ENCODE results near the gene CCSAP. TPM values are rescaled to one million over a fixed set of nuclear protein-coding genes. Genes with fewer than 3 reads are reported as not detected.

The CCSAP gene
- total RNA-seq, 1 experiment from 2014 or later = 4.2 TPM

GRCh38 chr1:229278120-229278741 lies 64.6 kb downstream of the CCSAP start:
- no peak for DNase-seq (ENCODE audit: low read depth)
- in situ Hi-C loops (cut with HindIII; ENCODE audit: low pct_unique_long_range_greater_than_20kb, low sequenced_read_pairs) = no loop called here

GRCh38 chr1:229275005-229275404 lies 67.8 kb downstream of the CCSAP start:
- in situ Hi-C loops (cut with HindIII; ENCODE audit: low pct_unique_long_range_greater_than_20kb, low sequenced_read_pairs) = no loop called here
- no peak for DNase-seq (ENCODE audit: low read depth)

GRCh38 chr1:229273507-229274232 lies 69.2 kb downstream of the CCSAP start:
- DNase-seq (ENCODE audit: low read depth) = peak; percentile 18
- in situ Hi-C loops (cut with HindIII; ENCODE audit: low pct_unique_long_range_greater_than_20kb, low sequenced_read_pairs) = no loop called here

DNA sequence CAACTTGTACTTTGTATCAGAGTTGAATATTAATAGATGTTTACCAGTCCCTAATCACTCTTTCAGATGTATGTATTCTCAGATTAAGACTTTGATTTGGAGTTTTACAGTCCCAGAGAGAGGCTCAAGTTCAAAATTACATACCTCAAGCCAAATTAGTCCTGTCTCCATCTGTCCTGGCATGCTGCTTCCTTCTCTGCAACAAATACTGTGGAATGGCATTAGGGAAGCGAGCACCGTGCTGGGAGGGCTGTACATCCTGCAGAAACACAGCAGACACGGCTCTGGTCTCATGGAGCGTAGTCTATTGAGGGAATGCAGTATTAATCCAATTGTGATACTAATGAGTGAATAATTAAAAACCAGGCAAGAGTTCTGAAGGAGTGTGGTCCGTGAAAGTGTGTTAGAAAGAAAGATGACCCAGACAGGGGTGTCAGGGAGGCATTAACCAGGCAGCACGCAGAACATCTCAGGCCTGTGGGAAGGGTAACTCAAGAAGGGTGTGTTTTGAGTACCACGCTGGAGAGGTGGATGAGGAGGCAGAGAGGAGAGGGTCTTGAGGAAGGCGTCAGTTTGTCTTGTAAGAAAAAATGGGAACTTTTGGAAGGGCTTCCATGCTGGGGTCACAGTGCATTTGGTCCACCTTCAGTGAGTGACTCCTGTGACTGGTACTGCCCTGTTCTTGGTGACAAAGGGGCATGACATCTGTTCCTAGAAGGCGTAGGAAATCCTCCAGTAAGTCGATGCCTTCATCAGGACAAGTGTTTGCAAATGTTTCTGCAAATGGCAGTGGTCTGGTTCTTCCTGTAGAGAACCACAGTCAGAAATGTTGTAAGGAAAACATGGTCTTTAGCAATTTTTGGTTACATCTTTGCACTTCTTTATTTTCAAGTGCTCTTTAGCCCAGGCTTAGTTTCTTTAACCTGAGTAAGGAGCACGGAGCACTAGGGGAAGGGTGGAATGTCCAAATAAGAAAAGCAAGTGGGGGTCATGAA lies 70.4 kb downstream of the CCSAP start:
- in situ Hi-C loops (cut with HindIII; ENCODE audit: low pct_unique_long_range_greater_than_20kb, low sequenced_read_pairs) = no loop called here
- DNase-seq (ENCODE audit: low read depth) = no peak

DNA sequence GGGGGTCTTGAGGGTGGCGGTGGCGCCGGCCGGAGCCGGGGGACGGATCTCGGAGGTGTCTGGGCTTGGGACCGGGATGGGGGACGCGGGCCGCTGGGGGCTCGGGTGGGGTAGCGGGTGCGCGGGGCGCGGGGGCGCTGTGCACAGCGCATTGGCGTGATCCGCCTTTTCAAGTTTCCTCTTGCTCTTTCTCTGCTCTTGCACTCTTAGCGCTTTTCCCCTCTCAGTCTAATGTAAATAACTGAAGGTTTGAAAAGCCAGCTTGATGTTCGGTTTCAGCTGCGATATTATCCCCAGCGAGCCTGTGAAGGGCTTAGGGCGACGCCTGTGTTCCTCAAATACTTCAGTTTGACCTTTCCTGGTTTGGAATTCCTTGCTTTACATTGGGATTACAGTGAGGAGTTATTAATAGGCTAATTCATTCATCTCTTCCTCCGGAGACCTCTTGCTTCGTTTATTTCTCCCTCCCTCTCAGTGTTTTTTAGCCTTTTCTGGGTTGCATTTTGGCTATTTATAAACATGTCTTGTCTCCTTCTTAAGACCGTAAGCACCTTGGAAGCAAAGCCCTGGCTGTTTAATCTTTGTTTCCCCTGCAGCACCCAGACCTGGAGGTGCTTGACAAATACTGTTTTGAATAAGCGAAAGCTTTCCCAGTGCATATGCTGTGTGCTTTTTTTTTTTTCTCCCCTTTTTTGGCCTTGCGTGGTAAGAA lies 71.2 kb downstream of the CCSAP start:
- in situ Hi-C loops (cut with HindIII; ENCODE audit: low pct_unique_long_range_greater_than_20kb, low sequenced_read_pairs) = no loop called here
- DNase-seq (ENCODE audit: low read depth) = peak; percentile 37

Other genes with a start within 250 kb of the CCSAP start
- gene RAB4A, start 71.9 kb downstream of the CCSAP start, total RNA-seq (2014; rRNA removed; shearing (Covaris generic); ENCODE audit: low replicate concordance) = 53.7 and 65.1 TPM in 2 replicates
- 7.4 TPM in 1 of 2 replicates, not detected in the other for gene ACTA1, start 91.0 kb upstream of the CCSAP start, total RNA-seq (2014; rRNA removed; shearing (Covaris generic); ENCODE audit: low replicate concordance)
- gene NUP133, start 165.3 kb upstream of the CCSAP start, total RNA-seq (2014; rRNA removed; shearing (Covaris generic); ENCODE audit: low replicate concordance) = 18.9 and 22.5 TPM in 2 replicates
- 12.3 and 15.5 TPM in 2 replicates for gene ABCB10, start 215.7 kb upstream of the CCSAP start, total RNA-seq (2014; rRNA removed; shearing (Covaris generic); ENCODE audit: low replicate concordance)

Measured in Caki2 (cell line).